OCI-LY7 (cell line): ENCODE results near the gene DMRTC2. TPM values are rescaled to one million over a fixed set of nuclear protein-coding genes. Genes with fewer than 3 reads are reported as not detected.
A peak's percentile ranks its signal among the peaks of the same experiment; 100 is the strongest.

Experiments
- BruUV-seq: library from RNA; stranded (reverse); fragments of 400-500 nt; replicated peaks from 2 replicates; lab custom pipeline; 2021; lab: Mats Ljungman, UMichigan
- CTCF ChIA-PET: fragments of 300-600 bp; sonication (Branson Sonifier 250); formaldehyde crosslinking; loops from one replicate; lab custom pipeline; 2022; ENCODE audit warnings: antibody characterized with exemption; ENCODE audit not compliant: unreplicated experiment; lab: Charles Lee
- POLR2A ChIA-PET: fragments of 300-600 bp; sonication (Branson Sonifier 250); formaldehyde crosslinking; loops from one replicate; lab custom pipeline; 2022; ENCODE audit warnings: antibody characterized with exemption; lab: Charles Lee
- DNase-seq: peaks from one replicate; pipeline ENCODE4 v3.0.0-alpha.2; 2015; ENCODE audit warnings: low spot score
- H2AFZ ChIP-seq: fragments of 200-600 bp; sonication (generic), shearing (Covaris generic); 2 replicates; pipeline ENCODE4 v1.6.1; 2014; ENCODE audit warnings: mild to moderate bottlenecking, antibody characterized with exemption, low read length, moderate library complexity
- H3K27ac ChIP-seq: fragments of 200-600 bp; sonication (generic); 2 replicates; pipeline ENCODE4 v1.5.1; 2014; ENCODE audit warnings: mixed run types, low read depth, mild to moderate bottlenecking, moderate library complexity, low read length, inconsistent platforms; ENCODE audit not compliant: poor library complexity, severe bottlenecking
- H3K36me3 ChIP-seq: fragments of 200-600 bp; sonication (generic); 2 replicates; pipeline ENCODE4 v1.6.1; 2014; ENCODE audit warnings: mild to moderate bottlenecking, antibody characterized with exemption, low read length, moderate library complexity, mixed read lengths; ENCODE audit not compliant: insufficient read depth
- H3K4me1 ChIP-seq: fragments of 200-600 bp; sonication (generic); 2 replicates; pipeline ENCODE4 v1.5.1; 2014; ENCODE audit warnings: mild to moderate bottlenecking, low read length; ENCODE audit not compliant: insufficient read depth, poor library complexity, severe bottlenecking
- H3K4me2 ChIP-seq: fragments of 200-600 bp; sonication (generic); 2 replicates; pipeline ENCODE4 v1.6.1; 2014; ENCODE audit warnings: mild to moderate bottlenecking, low read length
- H3K4me3 ChIP-seq: fragments of 200-600 bp; sonication (generic); 2 replicates; pipeline ENCODE4 v1.5.1; 2014; ENCODE audit warnings: mild to moderate bottlenecking, low read depth, low read length; ENCODE audit not compliant: poor library complexity, severe bottlenecking
- H3K79me2 ChIP-seq: fragments of 200-600 bp; sonication (generic); 2 replicates; pipeline ENCODE4 v1.6.1; 2016; ENCODE audit warnings: low read depth, mild to moderate bottlenecking, low read length, moderate library complexity, mixed read lengths; ENCODE audit not compliant: insufficient read depth
- H3K9me2 ChIP-seq: fragments of 200-600 bp; sonication (generic); 2 replicates; pipeline ENCODE4 v1.6.1; 2016; ENCODE audit warnings: mild to moderate bottlenecking, low read length, mixed read lengths; ENCODE audit not compliant: insufficient read depth
- H3K9me3 ChIP-seq: fragments of 200-600 bp; sonication (generic); 2 replicates; pipeline ENCODE4 v1.6.1; 2014; ENCODE audit warnings: mild to moderate bottlenecking, mixed run types, low read length, mixed read lengths
- H4K20me1 ChIP-seq: fragments of 200-600 bp; sonication (generic); 2 replicates; pipeline ENCODE4 v1.6.1; 2014; ENCODE audit warnings: mild to moderate bottlenecking, antibody characterized with exemption, low read length, moderate library complexity, mixed read lengths; ENCODE audit not compliant: insufficient read depth
- CTCF ChIP-seq: fragments of 200-600 bp; sonication (generic); conservative IDR thresholded peaks from 2 replicates; pipeline ENCODE4 v1.5.1; 2014; ENCODE audit warnings: mild to moderate bottlenecking, antibody characterized with exemption, low read length, moderate library complexity, mixed read lengths
- EZH2phosphoT487 ChIP-seq: fragments of 200-600 bp; sonication (generic); IDR thresholded peaks from 2 replicates; pipeline ENCODE4 v1.6.1; 2018; ENCODE audit warnings: low read depth, borderline replicate concordance, mild to moderate bottlenecking, mixed run types, antibody characterized with exemption, low read length, moderate library complexity, mixed read lengths
- intact Hi-C: fragments of 100-400 bp; cut with micrococcal nuclease; formaldehyde crosslinking; loops from one replicate; pipeline ENCODE4 v1.10.0; 2022; ENCODE audit not compliant: unreplicated experiment
- total RNA-seq, 2 experiments: library from RNA; depleted of rRNA in 1 of 2; stranded (reverse); fragments of >200 nt in 1 of 2; shearing (Covaris generic) in 1 of 2; gene quantifications; 2 replicates each; pipeline ENCODE4 v1.2.3, GENCODE V29; 2014 to 2022

DMRTC2 gene
- total RNA-seq, 2 experiments from 2014 or later = not detected

GRCh38 chr19:41883821-41884733 lies 39.2 kb downstream of the DMRTC2 start:
- Histone ChIP-seq H3K9me2 (no peaks in the 10 kb centered on the region), H3K27ac (peak overlapping the region; percentile 100), H2AFZ (no peak overlapping the region), H3K4me3 (peak overlapping the region; percentile 97), H3K4me2 (peak overlapping the region; percentile 99), H3K36me3 (peaks cover 61% of the 10 kb centered on the region), H3K79me2 (peaks cover 49% of the 10 kb centered on the region), H4K20me1 (no peaks in the 10 kb centered on the region), H3K4me1 (peaks cover 74% of the 10 kb centered on the region), H3K9me3 (no peaks in the 10 kb centered on the region)
- TF ChIP-seq EZH2phosphoT487 (no peak), CTCF (no peak)
- DNase-seq = peak; percentile 98
- CTCF ChIA-PET = interaction anchor here (0.6 kb wide), 1 partner anchor 487 kb away, joined by 3 read pairs; no protein-coding TSS in a partner anchor
- BruUV-seq = no TSS peak
- intact Hi-C loops = loop anchor here (2.0 kb wide), 1 partner anchor 25 kb away; no protein-coding TSS in a partner anchor
- POLR2A ChIA-PET = interaction anchor here (0.6 to 1.2 kb wide), 5 partner anchors 9 to 62 kb away, joined by 3 to 6 read pairs (median 3); no protein-coding TSS in a partner anchor

DNA sequence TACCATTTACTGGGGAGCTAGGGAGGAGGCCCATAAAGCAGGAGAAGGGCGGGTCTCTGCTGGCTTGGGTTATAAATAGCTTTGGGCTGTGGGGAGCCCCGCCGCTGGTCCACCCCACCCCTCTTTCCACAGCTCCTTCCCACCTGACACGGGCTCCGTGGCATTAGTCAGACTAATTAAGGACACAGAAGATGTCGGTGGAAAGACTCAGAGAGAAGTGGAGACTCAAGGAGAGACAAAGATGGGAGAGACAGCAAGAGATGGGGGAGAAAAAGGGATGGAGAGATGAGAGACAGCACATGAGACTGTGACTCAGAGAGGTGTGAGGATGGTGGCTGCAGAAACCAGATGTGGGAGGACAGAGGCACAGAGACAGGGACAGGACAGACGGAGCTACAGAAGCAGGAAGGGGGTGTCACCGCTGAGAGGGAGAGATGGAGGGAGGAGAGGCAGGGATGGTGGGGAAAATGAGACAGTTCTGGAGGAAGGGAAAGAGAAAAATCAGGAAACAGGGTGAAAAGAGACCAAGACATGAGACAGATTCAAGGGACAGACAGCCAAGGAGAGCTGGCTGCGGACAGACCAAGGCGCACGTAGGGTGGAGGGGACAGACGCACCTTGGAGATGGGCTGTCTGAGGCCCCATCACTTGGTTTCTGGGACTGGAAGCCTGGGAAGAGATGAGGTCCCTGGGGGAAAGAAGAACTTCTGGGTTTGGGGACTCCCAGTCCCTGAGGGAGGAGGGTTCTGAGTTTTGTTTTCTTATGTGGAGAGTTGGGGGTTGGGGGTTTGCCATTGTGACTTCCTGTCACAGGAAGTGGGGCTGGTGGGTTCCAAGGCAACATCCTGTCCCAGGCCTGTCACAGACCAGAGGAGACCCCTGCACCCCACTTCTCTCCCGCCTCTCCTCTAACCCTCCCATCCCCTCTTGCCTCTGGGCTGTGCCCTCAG lies 42.2 kb downstream of the DMRTC2 start:
- no peaks in the 10 kb centered on the region for H3K9me2 ChIP-seq
- TF ChIP-seq CTCF = no peak
- TF ChIP-seq EZH2phosphoT487 = no peak
- H3K4me2 ChIP-seq = peak overlapping the region; percentile 99
- peak; percentile 82 for DNase-seq
- H4K20me1 ChIP-seq = no peaks in the 10 kb centered on the region
- POLR2A ChIA-PET = interaction anchor here (0.7 to 3.6 kb wide), 6 partner anchors 10 to 60 kb away, joined by 3 to 18 read pairs (median 6); partner anchors contain the start of genes CD79A and RPS19
- peak overlapping the region; percentile 97 for H3K4me3 ChIP-seq
- H2AFZ ChIP-seq = no peak overlapping the region
- peaks cover 55% of the 10 kb centered on the region for H3K4me1 ChIP-seq
- peaks cover 64% of the 10 kb centered on the region for H3K36me3 ChIP-seq
- intact Hi-C loops = loop anchor here (1.0 to 2.0 kb wide), 5 partner anchors 10 to 71 kb away; partner anchors contain the start of gene CD79A
- CTCF ChIA-PET = interaction anchor here (0.9 to 1.1 kb wide), 2 partner anchors 14 to 50 kb away, joined by 3 to 4 read pairs; no protein-coding TSS in a partner anchor
- H3K27ac ChIP-seq = peak overlapping the region; percentile 88
- peaks cover 37% of the 10 kb centered on the region for H3K79me2 ChIP-seq
- H3K9me3 ChIP-seq = no peaks in the 10 kb centered on the region
- no TSS peak for BruUV-seq
